H7 (cell line): ENCODE data around the gene NCKAP5. TPM values are rescaled to one million over a fixed set of nuclear protein-coding genes. Genes with fewer than 3 reads are reported as not detected.

Source experiments
- DNase-seq: peaks from one replicate; pipeline ENCODE4 v3.0.0; 2012
- H3K27me3 ChIP-seq: 2 replicates; pipeline ENCODE4 v1.6.0; 2011; ENCODE audit warnings: mild to moderate bottlenecking, low read length; ENCODE audit not compliant: control insufficient read depth, insufficient read depth
- H3K36me3 ChIP-seq: replicated peaks from 2 replicates; pipeline ENCODE4 v1.5.1; 2011; ENCODE audit warnings: low read length; ENCODE audit not compliant: control insufficient read depth, insufficient read depth
- H3K4me3 ChIP-seq: 2 replicates; pipeline ENCODE4 v1.5.1; 2011; ENCODE audit warnings: low read depth, mild to moderate bottlenecking, control low read depth, low read length, moderate library complexity; ENCODE audit not compliant: insufficient read depth
- total RNA-seq: library from RNA; depleted of rRNA; stranded (reverse); fragments of >200 nt; shearing (Covaris generic); gene quantifications from 2 replicates; pipeline ENCODE4 v1.2.3, GENCODE V29; 2014

Gene NCKAP5
- total RNA-seq, 1 experiment from 2014 or later, result 0.55 TPM

- Histone ChIP-seq H3K4me3 (no peak overlapping the region), H3K36me3 (no peaks in the 10 kb centered on the region), H3K27me3 (no peaks in the 10 kb centered on the region)
- DNase-seq, result no peak
Observed at GRCh38 chr2:132640116-132640515, 928.1 kb downstream of the NCKAP5 start.

GRCh38 chr2:132638313-132639040 lies 929.8 kb downstream of the NCKAP5 start:
- Histone ChIP-seq H3K4me3 (no peak overlapping the region), H3K36me3 (no peaks in the 10 kb centered on the region), H3K27me3 (no peaks in the 10 kb centered on the region)
- no peak for DNase-seq

- Histone ChIP-seq H3K36me3 (no peaks in the 10 kb centered on the region), H3K4me3 (no peak overlapping the region), H3K27me3 (no peaks in the 10 kb centered on the region)
- DNase-seq, result no peak
Observed at GRCh38 chr2:132636346-132636745, 931.9 kb downstream of the NCKAP5 start.

- no peaks in the 10 kb centered on the region for H3K27me3 ChIP-seq
- no peak overlapping the region for H3K4me3 ChIP-seq
- H3K36me3 ChIP-seq, result no peaks in the 10 kb centered on the region
- no peak for DNase-seq
Observed at GRCh38 chr2:132633635-132634034, 934.6 kb downstream of the NCKAP5 start.

DNA sequence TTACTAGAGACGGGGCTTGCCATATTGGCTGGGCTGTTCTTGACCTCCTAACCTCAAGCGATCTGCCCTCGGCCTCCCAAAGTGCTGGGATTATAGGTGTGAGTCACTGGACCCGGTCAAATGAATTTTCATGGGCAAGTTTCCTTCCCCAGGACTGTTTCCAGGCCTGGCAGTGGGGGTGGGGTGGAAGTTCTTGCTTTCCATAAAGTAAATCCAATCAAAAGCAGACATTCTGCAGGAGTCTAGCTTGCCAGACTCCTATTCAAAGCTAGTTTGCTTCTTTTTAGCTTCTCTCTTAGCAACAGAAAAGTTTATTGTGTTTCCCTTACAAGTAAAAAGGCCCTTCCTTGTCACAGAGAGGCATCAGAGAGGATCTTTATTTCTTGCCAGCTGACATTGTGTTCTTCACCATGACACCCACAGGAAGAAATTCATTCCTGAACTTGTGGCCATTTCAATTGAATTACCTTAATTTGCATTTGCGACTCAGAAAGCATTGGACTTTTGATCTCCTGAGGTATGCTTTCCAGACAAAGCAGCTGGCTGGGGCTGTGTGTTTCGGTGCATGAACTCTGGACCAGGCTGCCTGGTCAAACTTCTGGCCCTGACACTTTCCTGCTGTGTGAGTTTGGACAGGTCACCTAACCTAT lies 936.1 kb downstream of the NCKAP5 start:
- Histone ChIP-seq H3K36me3 (no peaks in the 10 kb centered on the region), H3K27me3 (no peaks in the 10 kb centered on the region), H3K4me3 (no peak overlapping the region)
- no peak for DNase-seq

DNA sequence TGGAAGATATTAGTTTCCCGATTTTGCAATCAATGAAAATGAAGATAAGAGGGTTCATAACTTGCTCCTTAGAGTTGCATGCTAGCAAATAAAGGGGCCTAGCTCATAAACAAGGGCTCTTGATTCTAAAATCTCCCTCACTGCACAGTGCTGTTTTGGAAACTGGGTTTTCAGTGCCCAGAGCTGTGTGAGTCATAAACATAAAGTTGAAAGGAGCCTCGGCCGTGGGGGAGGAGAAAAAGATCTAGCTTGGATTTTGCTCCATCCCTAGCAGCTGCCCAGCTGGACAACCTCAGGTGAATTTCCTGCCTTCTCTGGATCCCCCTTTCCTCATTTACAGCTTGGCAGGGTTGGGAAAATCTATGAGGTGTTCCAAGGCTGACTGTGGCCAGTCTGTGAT lies 940.7 kb downstream of the NCKAP5 start:
- H3K4me3 ChIP-seq, result no peak overlapping the region
- H3K27me3 ChIP-seq, result no peaks in the 10 kb centered on the region

DNA sequence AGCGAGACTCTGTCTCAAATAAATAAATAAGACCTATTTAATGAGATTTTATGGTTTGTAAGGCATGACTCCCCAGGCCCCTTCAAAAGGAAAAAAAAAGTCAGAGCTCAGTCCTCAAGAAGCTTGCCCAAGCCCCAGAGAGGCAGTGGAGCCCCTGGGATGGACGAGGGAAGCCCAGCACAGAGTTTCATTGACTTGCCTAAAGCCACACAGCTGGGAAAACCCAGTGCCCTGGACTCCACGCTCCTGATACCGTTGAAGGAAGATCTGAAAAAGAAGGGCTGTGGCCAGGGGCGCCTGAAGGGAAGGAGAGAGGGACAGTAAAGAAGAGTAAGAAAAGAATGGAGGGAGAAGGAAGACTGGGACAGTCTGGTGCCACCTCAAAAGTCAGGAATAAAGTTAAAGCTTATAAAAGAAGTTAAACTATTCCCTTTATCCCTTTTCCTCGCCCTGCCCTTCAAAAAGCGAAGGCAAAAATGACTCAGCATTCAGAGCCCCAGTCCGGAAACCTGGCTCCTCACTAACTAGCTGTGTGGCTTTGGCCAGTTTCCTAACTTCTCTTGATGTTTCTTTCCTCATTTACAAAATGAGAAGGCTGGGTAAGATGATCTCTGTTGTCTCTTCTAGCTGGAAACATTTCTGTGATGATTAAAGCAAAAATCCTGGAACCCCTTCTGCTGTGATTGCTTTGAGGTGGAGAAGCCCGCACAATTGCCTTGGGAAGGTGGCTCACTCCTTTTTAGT lies 945.0 kb downstream of the NCKAP5 start:
- H3K27me3 ChIP-seq, result no peaks in the 10 kb centered on the region
- no peak for DNase-seq
- H3K36me3 ChIP-seq, result no peaks in the 10 kb centered on the region
- H3K4me3 ChIP-seq, result no peak overlapping the region

More for the DNA sequence above, 940.7 kb downstream of the NCKAP5 start:
- DNase-seq, result no peak
- no peaks in the 10 kb centered on the region for H3K36me3 ChIP-seq
